PC-9 (cell line): ENCODE data around the gene BPIFB2.

Experiments used
- CTCF ChIP-seq: fragments of 200-600 bp; sonication (generic); conservative IDR thresholded peaks from 2 replicates; pipeline ENCODE4 v1.6.1; 2017; ENCODE audit warnings: mixed run types, antibody characterized with exemption, mild to moderate bottlenecking, moderate library complexity
- EZH2 ChIP-seq: fragments of 200-600 bp; sonication (generic); IDR thresholded peaks from 2 replicates; pipeline ENCODE4 v1.8.0; 2017; ENCODE audit warnings: antibody characterized with exemption, low read depth

- no peak for TF ChIP-seq CTCF
- no peak for TF ChIP-seq EZH2
These were observed 14.8 kb downstream of the BPIFB2 start for GRCh38 chr20:33022289-33022688.
